Ishikawa (cell line): ENCODE results near the gene EML6.

Experiments
- CEBPB ChIP-seq: IDR thresholded peaks from 2 replicates; pipeline ENCODE4 v1.6.1; 2012
- CREB1 ChIP-seq: IDR thresholded peaks from 2 replicates; pipeline ENCODE4 v1.6.1; 2012; ENCODE audit warnings: low read depth
- EGR1 ChIP-seq: IDR thresholded peaks from 2 replicates; pipeline ENCODE4 v1.6.1; 2012
- EP300 ChIP-seq: IDR thresholded peaks from 2 replicates; pipeline ENCODE4 v1.6.1; 2012; ENCODE audit warnings: borderline replicate concordance
- FOXM1 ChIP-seq: IDR thresholded peaks from 2 replicates; pipeline ENCODE4 v1.6.1; 2012; ENCODE audit warnings: low read depth, borderline replicate concordance
- MAX ChIP-seq: IDR thresholded peaks from 2 replicates; pipeline ENCODE4 v1.6.1; 2012
- NFIC ChIP-seq: IDR thresholded peaks from 2 replicates; pipeline ENCODE4 v1.6.1; 2012
- RAD21 ChIP-seq: IDR thresholded peaks from 2 replicates; pipeline ENCODE4 v1.6.1; 2012; ENCODE audit warnings: low read depth
- REST ChIP-seq: IDR thresholded peaks from 2 replicates; pipeline ENCODE4 v1.6.1; 2012; ENCODE audit warnings: low read depth, mild to moderate bottlenecking
- TCF12 ChIP-seq: IDR thresholded peaks from 2 replicates; pipeline ENCODE4 v1.6.1; 2012; ENCODE audit warnings: low read depth
- TEAD4 ChIP-seq: IDR thresholded peaks from 2 replicates; pipeline ENCODE4 v1.6.1; 2012
- YY1 ChIP-seq: IDR thresholded peaks from 2 replicates; pipeline ENCODE4 v1.6.1; 2012; ENCODE audit warnings: low read depth
- ZBTB7A ChIP-seq: IDR thresholded peaks from 2 replicates; pipeline ENCODE4 v1.6.1; 2012; ENCODE audit warnings: low read depth
- TF ChIP-seq, protein P1 (sequence below): IDR thresholded peaks from 2 replicates; pipeline ENCODE4 v1.6.1; 2012

EML6 gene

GRCh38 chr2:54979321-54980044 lies 256.0 kb downstream of the EML6 start:
- TF ChIP-seq NFIC (peak; percentile 68), CEBPB (peak; percentile 78), MAX (no peak)

GRCh38 chr2:54981385-54981784 lies 257.9 kb downstream of the EML6 start:
- no peak for TF ChIP-seq REST
- no peak for TF ChIP-seq CEBPB
- TF ChIP-seq TCF12: no peak
- no peak for TF ChIP-seq RAD21
- TF ChIP-seq EGR1: no peak
- TF ChIP-seq CREB1: no peak
- TF ChIP-seq NFIC: no peak
- no peak for TF ChIP-seq TEAD4
- no peak for TF ChIP-seq EP300
- no peak for TF ChIP-seq FOXM1

DNA sequence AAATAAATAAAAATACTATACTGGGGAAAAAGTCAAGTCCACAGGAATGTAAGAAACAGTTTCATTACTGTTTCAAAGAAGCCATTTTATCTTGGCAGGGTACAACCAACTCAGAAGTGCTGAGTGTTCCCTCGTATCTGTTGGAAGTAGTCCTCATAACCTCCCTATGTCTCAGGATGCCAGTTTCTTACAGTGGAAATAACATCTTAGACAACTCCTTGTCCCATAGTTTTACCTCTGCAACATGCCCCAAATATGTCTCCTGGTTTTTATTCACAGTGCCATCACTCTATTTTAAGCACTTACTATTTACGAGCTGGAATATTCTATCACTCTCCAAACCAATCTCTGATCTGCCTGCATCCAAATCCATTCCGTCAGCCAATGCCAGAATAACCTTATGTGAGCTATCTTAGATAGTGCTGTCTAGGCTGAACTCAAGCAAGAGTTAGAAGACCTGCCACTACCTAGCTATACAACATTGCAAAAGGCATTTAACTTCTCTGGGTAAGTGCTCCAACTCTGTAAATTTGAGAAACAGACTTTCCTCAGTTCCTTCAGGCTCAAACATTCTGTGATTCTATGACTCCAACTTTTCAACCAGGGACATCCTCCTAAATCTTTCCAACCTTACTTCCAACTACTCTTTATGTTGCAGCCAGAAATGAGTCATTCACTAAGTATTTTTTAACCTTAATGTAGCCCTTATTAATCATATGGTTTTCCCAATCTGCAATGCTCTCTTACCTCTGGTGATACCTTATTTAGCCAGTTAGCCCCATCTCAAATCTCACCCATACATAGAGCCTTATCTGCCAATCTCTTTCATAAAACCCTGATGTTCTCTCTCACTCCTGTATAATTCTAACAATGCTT lies 260.1 kb downstream of the EML6 start:
- no peak for TF ChIP-seq NFIC

GRCh38 chr2:54984476-54984875 lies 261.0 kb downstream of the EML6 start:
- TF ChIP-seq TEAD4 (no peak), EGR1 (no peak), REST (no peak), CEBPB (no peak), YY1 (no peak), MAX (no peak), FOXM1 (no peak)
- TF ChIP-seq, protein P1, sequence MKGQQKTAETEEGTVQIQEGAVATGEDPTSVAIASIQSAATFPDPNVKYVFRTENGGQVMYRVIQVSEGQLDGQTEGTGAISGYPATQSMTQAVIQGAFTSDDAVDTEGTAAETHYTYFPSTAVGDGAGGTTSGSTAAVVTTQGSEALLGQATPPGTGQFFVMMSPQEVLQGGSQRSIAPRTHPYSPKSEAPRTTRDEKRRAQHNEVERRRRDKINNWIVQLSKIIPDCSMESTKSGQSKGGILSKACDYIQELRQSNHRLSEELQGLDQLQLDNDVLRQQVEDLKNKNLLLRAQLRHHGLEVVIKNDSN: no peak

- TF ChIP-seq EP300 (no peak), RAD21 (no peak), FOXM1 (no peak), EGR1 (no peak), TEAD4 (no peak), CEBPB (no peak), TCF12 (no peak), MAX (no peak), ZBTB7A (no peak)
- TF ChIP-seq, protein P1: no peak
Observed at GRCh38 chr2:54986264-54986663, 262.8 kb downstream of the EML6 start.

DNA sequence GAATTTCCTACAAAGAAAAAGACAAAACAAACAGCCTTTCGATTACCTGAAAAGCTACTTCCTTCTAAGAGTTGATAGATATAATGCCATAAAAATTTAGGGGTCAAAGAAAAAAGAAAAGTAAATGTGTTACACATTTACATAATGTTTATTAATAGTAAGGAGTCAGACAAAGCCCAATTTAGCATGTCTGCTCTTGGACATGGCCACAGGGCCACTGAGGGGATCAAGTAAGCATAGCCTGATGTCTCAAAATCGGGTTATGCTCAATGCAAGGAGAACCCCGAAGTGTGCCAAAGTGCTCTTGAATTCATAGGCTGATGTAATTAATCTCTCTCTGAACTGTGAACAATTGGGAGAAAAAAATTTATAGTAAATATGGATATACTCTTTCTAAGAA lies 265.1 kb downstream of the EML6 start:
- TF ChIP-seq RAD21 (no peak), TCF12 (no peak), YY1 (no peak), TEAD4 (no peak), EGR1 (no peak), MAX (no peak)
- TF ChIP-seq, protein P1: no peak
